Left ventricle myocardium superior (tissue), 1 donor: ENCODE results near the gene ZRANB3. TPM values are rescaled to one million over a fixed set of nuclear protein-coding genes. Genes with fewer than 3 reads are reported as not detected.
"Not testable (repeated sequence)": the region's sequence is repeated elsewhere in the genome, so short reads cannot be mapped to it uniquely, and the experiment has no call there.

Source experiments
- ATAC-seq: fragments of 200-7000 bp; cut with Tn5 transposase; one replicate; pipeline ENCODE4 v1.9.1; 2020; ENCODE audit warnings: mild to moderate bottlenecking, moderate library complexity
- DNase-seq: peaks from one replicate; pipeline ENCODE4 v3.0.0-alpha.2; 2020
- intact Hi-C: fragments of 100-400 bp; cut with micrococcal nuclease; formaldehyde crosslinking; loops from one replicate; pipeline ENCODE4 v1.11.0; 2022
- total RNA-seq: library from RNA; stranded (reverse); fragmentation: NEBNext Ultra II Directional; extraction: Animal tissue kit (Norgen Biotek cat#: 25700); gene quantifications from one replicate; pipeline ENCODE4 v1.2.1, GENCODE V29; 2021
- donor health status: DM: no; HTN: yes; CAD: no; lungs with severe emphysema.

ZRANB3 gene
- total RNA-seq, 1 donor from 2014 or later = 2.7 TPM

DNA sequence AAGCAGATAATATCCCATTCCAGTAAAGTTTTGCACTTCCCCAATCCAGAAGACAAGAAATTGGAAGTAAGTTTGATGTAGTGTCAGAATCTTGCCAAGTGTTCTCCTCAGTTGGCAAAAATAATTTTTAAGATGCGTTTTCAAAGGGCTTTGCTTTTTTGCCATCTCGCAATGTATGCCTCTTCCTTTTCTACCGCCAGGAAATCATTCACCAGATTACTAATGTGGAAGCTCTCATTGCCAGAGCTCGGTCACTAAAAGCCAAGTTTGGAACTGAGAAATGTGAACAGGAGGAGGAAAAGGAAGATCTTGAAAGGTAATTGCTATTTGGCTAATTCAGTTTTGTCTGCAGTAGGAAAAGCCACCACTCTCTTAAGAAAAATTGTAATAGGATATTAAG is 368.2 kb downstream of the ZRANB3 start:
- ATAC-seq (no peak), DNase-seq (no peak)
- intact Hi-C loops = no loop called here

DNA sequence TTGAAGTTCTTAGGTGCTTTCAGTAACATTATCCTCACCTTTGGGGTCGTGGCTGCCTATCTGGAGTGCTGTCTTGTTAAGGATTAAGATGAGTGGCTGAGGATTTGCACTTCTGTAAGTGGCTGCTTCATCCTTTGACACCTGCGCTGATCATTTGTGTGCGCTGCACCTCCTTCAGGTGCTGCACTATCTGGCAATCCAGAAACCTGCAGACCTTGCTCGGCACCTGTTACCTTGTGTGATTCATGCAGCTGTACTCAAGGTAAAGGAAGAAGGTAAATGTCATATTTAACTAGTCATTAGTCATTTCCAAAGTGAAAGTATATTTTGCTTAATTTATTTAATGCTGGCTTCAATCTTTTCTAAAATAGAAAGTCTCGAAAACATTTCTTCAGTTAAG is 368.6 kb downstream of the ZRANB3 start:
- ATAC-seq (no peak), DNase-seq (no peak)
- intact Hi-C loops = no loop called here

DNA sequence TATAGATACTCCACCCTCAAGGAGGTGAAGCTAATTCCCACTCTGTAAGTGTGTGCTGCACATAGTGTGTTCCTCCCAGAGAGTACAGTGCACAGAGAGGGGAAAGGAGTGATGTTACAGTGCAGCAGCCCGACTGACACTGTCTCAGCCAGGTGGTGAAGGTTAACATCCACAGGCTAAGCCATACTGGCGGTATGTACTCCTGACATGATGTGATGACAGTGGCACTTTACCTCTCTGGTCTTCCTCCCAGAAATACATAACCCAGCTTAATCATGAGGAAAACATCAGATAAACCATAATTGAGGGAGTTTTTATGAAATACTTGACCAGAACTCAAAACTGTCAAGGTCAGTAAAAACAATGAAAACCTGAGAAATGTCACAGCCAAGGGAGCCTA is 371.8 kb downstream of the ZRANB3 start:
- intact Hi-C loops = no loop called here
- ATAC-seq (no peak), DNase-seq (no peak)

DNA sequence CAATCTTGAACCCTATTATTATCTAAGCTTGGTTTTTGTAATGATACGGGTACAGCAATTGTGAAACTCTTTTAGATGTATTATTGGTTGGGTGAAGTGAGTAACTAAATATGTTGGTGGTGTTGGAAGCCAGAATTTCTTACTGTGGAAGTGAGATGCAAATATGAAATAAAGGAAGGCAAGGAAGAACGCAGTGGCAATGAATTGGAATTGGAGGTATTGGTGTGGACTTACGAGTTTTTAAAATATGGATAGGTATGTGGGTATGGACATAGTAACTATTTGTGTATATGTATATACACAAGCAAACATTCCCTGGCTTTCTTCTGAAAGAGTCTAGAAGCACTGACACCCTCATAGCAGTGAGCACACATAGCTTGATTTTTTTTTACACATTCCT is 373.2 kb downstream of the ZRANB3 start:
- DNase-seq = no peak
- intact Hi-C loops = no loop called here
- ATAC-seq = no peak

DNA sequence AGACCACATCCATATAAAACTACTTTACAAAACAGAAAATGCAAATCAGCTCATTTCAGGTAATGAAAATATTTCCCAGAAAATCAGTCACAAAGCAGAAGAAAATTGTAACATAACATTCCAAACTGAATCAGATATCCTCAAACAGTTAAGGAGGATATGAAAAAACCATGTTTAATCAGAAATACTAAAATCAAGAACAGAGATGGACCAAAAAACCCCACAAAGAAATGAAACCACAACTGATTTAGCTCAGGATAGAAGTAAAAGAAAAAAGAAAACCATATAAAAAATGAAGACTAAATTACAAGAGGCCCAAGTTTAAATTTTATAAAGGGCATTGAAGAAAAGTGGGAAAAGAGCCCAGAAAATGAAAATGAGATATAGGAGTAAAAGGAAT is 376.1 kb downstream of the ZRANB3 start:
- DNase-seq = no peak
- no peak for ATAC-seq
- intact Hi-C loops = no loop called here

DNA sequence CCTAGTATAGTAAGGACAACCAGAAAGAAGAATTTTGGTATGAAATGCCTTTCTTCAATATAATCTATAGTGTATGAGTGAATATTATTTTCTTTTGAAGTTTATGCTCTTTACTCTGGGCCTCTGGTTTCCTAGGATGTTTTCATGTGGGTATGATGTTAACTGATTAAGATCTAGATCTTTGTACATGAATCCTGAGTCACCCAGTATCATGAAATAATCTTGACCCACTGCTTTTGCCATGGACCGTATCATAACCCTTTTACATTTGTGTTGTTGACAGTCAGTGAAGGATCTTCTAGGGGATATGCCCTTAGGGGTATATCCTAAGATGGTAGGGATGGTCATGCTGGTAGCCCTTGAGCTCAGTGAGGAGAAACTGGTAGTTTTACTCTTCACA is 378.7 kb downstream of the ZRANB3 start:
- ATAC-seq = no peak
- intact Hi-C loops = no loop called here

DNA sequence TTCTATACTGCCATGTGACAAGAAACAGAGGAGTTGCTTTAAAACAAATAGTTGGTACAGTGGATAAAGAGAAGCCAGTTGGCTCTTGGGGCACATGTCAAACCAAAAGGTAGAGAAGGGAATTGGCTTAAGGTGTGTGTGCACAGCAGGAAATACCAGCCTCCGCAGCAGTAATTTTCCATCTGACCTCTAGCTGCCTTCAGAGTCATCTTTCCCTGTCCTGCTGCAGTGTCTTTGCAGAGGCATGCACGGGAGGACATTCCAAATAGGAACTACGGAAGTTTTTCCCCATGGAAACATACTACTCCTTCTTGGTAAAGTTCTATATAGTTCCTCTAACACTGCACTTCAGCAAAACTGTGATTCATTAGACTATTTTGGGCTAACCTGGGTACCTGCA is 379.4 kb downstream of the ZRANB3 start:
- ATAC-seq (peak; percentile 74), DNase-seq (no peak)
- intact Hi-C loops = no loop called here

More for the DNA sequence above, 378.7 kb downstream of the ZRANB3 start:
- DNase-seq = no peak

DNA sequence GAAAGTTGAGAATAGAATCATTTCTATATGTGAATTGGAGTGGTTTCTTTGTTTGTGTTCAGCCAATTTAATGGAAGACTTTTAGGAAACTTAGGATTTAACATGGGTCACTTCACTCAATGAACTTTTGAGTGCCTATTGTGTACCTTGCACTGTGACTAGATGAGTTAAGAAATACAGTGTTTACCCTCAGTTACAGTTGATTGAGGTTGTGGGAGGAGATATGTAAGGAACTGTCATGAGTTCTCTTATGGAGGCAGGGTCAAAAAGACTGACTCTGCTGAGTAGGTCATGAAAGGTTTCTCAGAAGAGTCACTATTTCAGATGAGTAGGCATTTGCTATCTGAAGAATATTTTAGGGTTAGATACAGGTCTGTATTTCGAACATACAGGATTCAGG is 380.3 kb downstream of the ZRANB3 start:
- intact Hi-C loops = no loop called here
- ATAC-seq = no peak
- DNase-seq = no peak

DNA sequence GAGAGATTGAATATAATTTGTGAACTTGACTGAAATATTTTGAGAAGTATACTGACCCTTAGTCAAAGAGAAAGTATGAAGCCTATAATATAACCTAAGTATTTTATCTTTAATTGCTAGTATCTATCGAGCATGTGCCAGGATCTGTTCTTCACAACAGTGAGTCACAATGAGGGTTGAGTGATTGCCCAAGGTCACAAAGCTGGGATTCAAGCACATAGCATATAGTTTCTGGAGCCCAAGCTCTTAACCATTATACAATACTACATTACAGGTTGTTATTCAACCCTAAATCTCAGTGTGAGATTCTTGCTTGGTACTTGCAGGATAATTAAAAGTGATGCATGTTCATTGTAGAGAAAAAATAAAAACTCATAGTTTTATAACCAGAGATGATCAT is 381.8 kb downstream of the ZRANB3 start:
- ATAC-seq = peak; percentile 70
- no peak for DNase-seq
- intact Hi-C loops = no loop called here

DNA sequence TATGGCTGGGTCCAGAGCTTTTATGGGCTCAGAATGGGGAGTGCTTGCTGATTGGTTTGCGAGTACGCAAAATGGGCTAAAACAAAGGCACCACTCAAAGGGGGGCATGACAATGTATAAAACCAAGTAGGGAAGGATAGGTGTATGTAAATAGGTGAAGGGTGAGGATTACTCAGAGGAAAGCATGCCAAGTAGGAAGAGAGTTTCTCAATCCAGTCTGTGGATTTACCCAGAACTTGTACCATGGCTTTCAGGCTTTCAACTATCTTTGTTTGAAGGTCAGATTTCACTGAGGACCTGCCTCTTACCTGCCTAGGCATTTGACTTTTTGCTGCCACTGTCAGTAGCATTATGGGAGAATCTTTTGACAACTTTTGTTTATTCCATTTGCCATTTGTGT is 386.7 kb downstream of the ZRANB3 start:
- intact Hi-C loops = no loop called here
- ATAC-seq (no peak), DNase-seq (no peak)

DNA sequence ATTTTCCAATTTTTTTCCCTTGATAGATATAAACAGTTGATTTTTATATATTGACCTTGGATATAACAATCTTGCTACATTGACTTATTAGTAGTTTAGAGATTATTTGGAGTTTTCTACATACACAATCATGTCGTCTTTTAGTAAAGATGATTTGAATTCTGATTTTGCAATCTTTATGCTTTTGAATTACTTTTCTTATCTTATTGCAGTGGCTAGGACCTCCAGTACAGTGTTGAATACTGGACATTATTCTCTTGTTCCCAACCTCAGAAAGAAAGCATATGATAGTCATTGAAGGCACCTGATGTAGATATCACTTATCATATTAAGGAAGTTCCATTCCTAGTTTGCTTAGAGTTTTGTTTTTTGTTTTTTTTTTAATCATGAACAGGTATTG is 388.7 kb downstream of the ZRANB3 start:
- DNase-seq (no peak), ATAC-seq (no peak)
- intact Hi-C loops = no loop called here

DNA sequence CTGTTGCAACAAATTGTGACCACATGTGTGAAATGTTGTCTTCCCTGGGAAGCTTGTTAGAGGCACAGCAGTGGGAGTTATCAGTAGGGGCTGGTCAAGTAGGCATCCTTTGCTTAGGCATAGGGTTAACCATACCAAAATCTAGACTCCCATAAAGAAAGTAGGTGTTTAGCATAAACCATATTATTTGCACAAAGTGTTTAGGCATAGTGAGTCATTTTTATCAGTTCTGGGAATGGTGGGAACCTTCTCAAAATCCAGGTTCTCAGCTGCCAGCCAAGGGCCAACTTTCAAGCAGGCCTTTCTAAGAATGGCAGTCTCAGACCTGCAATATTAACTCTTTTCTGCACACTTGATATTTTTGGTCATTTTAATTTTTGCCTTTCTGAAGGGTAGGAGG is 390.4 kb downstream of the ZRANB3 start:
- intact Hi-C loops = no loop called here
- no peak for DNase-seq
- ATAC-seq = no peak

DNA sequence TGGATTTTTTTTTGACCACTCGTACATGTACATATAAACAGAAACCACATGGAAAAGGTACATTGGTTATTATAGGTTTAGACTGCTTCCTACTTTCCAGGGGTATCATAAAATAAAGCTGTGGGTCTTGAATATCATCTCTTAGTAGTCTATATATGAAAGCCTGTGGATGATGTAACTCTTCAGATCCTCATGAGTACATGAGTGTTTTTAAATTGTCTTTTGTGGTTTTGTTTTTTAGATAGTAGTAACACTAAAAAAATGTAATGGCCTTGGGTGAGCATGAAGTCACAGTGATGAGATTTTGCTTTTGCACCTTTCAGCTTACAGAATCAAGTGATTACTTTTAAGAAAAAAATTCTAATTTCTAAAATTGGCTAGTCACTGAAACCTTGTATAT is 398.7 kb downstream of the ZRANB3 start:
- intact Hi-C loops = no loop called here
- ATAC-seq (no peak), DNase-seq (no peak)

DNA sequence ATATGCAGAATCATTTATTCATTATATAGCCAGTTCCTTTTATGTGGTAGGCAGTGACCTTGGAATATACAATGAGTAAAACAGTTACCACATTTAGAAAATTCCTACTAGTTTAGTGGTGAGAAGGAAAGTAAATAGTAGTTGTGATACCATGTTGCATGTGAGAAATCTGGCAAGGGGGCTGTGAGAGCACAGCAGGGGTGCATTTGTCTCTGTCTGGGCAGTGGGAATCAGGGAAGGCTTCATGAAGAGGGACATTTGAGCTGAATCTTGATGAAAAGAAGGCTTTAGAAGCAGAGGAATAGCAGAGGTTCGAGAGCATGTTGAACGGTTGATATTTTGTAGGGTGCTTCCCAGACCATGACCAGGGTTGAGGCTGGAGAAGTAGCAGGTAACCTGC is 400.3 kb downstream of the ZRANB3 start:
- DNase-seq (no peak), ATAC-seq (no peak)
- intact Hi-C loops = no loop called here

DNA sequence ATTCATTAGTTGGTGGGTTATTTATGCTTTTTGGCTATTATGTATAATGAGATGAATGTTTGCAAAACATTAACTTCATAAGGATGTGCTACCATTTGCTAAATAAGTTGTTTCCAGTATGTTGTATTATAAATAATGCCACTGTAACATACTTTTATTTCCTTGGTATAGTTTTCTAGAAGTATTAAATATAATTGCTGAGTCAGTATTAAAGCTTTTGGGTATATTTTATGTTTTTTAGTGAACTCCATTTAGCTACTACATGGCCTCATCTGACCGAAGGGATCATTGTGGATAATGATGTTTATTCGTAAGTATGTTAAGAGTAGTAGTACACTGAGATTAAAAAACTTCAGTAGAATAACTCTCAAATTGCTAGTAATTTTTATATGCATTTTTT is 405.1 kb downstream of the ZRANB3 start:
- DNase-seq (no peak), ATAC-seq (no peak)
- intact Hi-C loops = no loop called here

DNA sequence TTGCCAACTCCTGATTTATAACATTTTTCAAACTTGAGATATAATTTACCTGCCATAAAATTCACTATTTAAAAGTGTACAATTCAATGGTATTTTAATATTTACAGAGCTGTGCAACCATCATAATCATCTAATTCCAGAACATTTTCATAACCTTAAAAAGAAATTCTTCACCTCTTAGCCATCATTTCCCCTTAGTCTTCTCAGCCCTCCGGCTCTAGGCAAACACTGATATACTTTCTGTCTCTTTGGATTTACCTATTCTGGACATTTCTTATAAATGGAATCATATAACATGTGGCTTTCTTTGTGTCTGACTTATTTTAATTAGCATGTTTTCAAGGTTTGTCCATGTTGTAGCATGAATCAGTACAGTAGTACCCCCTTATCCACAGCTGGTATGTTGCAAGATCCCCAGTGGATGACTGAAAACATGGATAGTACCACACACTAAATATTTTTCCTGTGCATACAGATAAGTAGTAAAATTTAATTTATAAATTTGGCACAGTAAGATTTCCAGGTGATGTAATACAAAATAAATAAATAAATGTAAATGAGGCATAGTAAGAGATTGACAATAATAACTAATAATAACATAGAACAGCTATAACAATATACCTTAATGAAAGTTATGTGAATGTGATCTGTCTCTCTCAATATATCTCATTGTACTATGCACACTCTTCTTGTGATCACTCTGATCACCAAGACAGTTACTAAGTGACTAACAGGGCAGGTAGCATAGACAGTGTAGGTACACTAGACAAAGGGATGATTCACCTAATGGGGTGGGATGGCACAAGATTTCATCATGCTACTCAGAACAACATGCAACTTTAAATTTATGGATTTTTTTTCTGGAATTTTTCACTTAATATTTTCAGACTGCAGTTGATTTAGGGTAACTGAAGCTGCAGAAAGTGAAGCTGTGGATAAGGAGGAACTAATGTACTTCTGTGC is 405.8 kb downstream of the ZRANB3 start:
- intact Hi-C loops = no loop called here
- DNase-seq (no peak), ATAC-seq (no peak)

DNA sequence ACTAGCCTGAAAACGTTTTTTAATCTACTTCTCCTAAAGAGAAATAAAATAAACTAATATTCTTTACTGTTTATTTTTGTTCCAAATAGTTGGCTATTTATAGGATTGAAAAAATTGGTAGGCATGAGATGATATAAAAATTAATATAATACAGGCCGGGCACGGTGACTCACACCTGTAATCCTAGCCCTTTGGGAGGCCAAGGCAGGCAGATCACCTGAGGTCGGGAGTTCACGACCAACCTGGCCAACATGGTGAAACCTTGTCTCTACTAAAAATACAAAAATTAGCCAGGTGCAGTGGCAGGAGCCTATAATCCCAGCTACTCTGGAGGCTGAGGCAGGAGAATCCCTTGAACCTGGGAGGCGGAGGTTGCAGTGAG is 409.4 kb downstream of the ZRANB3 start:
- ATAC-seq, intact Hi-C loops, DNase-seq: not testable (repeated sequence)

DNA sequence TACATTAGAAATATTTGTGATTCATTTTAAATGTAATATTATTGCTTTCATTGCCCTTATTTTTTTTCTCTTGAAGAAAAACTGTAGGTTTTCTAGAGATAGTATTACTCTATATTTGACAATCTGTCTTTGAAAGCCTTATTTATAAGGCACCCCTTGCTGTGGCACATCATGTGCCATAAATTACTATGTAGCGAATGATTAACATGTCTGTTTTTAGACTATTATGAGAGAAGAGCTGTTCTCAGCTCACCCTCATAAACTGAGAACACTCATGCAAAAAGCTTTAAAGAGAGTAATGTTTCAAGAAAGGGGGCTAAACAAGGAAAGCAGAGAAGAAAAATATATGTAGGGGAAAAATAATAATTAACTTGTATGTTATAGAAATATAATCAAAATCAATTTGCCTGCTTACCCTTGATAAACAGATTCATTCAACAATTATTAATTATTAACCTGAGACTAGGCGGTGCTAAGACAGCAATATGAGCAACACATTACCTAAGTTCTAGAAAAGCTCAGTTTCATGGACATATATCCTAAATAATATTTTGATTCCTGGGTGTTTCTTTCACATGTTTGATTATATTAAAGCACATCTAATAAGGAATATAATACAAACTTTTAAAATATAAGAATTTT is 409.9 kb downstream of the ZRANB3 start:
- intact Hi-C loops = no loop called here
- ATAC-seq = peak; percentile 62
- DNase-seq = no peak

DNA sequence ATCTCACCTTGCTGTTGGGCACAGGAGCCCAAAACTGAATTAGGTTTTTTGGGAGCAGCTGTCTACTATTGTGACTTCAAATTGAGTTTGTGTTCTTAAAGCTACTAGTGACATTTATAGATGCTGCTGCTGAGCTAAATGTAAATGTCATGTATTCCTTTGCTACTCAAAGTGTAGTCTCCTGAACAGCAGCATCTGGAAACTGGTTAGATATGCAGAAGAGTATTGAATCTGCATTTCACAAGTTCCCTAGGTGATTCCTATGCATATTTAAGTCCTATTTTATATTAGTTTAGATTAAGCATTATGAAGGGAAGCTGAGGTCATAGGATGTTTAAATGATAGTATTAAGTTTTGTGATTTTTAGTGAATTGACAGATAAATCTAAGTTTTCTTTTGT is 411.4 kb downstream of the ZRANB3 start:
- intact Hi-C loops = no loop called here
- DNase-seq = no peak
- no peak for ATAC-seq

DNA sequence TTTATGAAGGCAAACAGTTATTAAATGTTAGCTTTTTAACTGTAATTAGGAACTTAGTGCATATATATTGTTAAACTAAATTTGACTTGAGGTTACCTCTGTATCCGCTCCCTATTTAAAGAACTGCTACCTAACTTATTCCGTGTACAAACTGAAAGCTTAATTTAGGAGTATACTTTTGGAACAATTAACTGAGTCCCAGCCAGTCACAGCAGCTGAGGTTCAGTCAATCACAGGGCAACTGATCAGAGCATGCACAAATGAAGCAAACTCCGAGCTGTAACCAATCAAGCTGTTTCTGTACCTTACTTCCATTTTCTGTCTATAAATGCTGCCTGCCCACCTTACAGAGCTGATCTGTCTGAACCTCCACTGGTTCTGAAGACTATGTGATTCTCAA is 417.7 kb downstream of the ZRANB3 start:
- ATAC-seq (no peak), DNase-seq (no peak)
- intact Hi-C loops = no loop called here
